ENCODE data around the gene RNF151.

The RNF151 gene

DNA sequence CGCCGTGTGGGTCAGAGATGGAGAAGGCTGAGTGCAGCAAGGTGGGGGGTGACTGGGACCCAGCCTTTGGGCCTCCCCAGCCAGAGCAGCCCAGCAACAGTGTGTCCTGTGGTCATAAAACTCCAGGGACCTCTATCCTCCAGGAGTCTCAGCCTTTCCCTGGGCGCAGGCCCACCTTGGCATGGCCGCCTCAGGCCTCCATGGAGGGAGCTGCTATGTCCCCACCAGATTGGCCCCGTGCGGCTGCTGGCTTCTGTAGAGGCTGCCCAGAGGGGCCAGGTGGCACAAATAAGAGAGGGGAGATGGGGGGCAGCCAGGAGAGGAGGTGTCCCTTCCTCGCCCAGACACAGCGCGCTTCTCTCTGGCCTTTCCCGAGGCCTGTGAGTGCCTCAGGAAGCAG is 20.5 kb downstream of the RNF151 start:
- TF ChIP-seq, protein P1, sequence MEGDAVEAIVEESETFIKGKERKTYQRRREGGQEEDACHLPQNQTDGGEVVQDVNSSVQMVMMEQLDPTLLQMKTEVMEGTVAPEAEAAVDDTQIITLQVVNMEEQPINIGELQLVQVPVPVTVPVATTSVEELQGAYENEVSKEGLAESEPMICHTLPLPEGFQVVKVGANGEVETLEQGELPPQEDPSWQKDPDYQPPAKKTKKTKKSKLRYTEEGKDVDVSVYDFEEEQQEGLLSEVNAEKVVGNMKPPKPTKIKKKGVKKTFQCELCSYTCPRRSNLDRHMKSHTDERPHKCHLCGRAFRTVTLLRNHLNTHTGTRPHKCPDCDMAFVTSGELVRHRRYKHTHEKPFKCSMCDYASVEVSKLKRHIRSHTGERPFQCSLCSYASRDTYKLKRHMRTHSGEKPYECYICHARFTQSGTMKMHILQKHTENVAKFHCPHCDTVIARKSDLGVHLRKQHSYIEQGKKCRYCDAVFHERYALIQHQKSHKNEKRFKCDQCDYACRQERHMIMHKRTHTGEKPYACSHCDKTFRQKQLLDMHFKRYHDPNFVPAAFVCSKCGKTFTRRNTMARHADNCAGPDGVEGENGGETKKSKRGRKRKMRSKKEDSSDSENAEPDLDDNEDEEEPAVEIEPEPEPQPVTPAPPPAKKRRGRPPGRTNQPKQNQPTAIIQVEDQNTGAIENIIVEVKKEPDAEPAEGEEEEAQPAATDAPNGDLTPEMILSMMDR (IDR thresholded peaks at IDR 0.05; ENCODE audit: control insufficient read depth, extremely low read depth, insufficient read depth) = no peak
- DNase-seq (ENCODE audit: low read depth) = no peak
- H3K4me3 ChIP-seq (ENCODE audit: low read depth, low read length) = no peak overlapping the region

GRCh38 chr16:1989209-1990100 is 22.8 kb downstream of the RNF151 start, which contains the start of gene SYNGR3:
Gene SYNGR3, plus strand, starts transcription at chr16:1989970. Its CDS starts 133 bp downstream, at chr16:1990103.
- DNase-seq (ENCODE audit: low read depth) = no peak

DNA sequence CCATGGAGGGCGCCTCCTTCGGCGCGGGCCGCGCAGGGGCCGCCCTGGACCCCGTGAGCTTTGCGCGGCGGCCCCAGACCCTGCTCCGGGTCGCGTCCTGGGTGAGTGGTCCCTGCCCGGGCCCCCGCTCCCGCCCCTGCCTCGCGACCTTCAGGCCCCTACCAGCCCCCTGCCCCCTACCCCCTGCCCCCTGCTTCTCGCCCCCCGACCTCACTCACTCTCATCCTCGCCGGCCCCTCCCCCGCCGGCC is 23.4 kb downstream of the RNF151 start:
- DNase-seq (ENCODE audit: low read depth) = no peak
- H3K4me3 ChIP-seq (ENCODE audit: low read depth, low read length) = no peak overlapping the region

More at GRCh38 chr16:1989209-1990100, 22.8 kb downstream of the RNF151 start, which contains the start of gene SYNGR3:
- TF ChIP-seq, protein P1 (IDR thresholded peaks at IDR 0.05; ENCODE audit: control insufficient read depth, extremely low read depth, insufficient read depth) = no peak
- H3K4me3 ChIP-seq (ENCODE audit: low read depth, low read length) = no peak within 1 kb of the TSS

GRCh38 chr16:1990351-1991134 is 23.9 kb downstream of the RNF151 start:
- no peak overlapping the region for H3K4me3 ChIP-seq (ENCODE audit: low read depth, low read length)
- no peak for DNase-seq (ENCODE audit: low read depth)
- TF ChIP-seq, protein P1 (IDR thresholded peaks at IDR 0.05; ENCODE audit: control insufficient read depth, extremely low read depth, insufficient read depth) = no peak

More for the DNA sequence above, 23.4 kb downstream of the RNF151 start:
- TF ChIP-seq, protein P1 (IDR thresholded peaks at IDR 0.05; ENCODE audit: control insufficient read depth, extremely low read depth, insufficient read depth) = no peak

GRCh38 chr16:1991135-1991551 is 24.5 kb downstream of the RNF151 start:
- TF ChIP-seq, protein P1 (IDR thresholded peaks at IDR 0.05; ENCODE audit: control insufficient read depth, extremely low read depth, insufficient read depth) = no peak
- H3K4me3 ChIP-seq (ENCODE audit: low read depth, low read length) = no peak overlapping the region
- no peak for DNase-seq (ENCODE audit: low read depth)

GRCh38 chr16:1991588-1991947 is 24.9 kb downstream of the RNF151 start:
- H3K4me3 ChIP-seq (ENCODE audit: low read depth, low read length) = no peak overlapping the region
- no peak for DNase-seq (ENCODE audit: low read depth)
- TF ChIP-seq, protein P1 (IDR thresholded peaks at IDR 0.05; ENCODE audit: control insufficient read depth, extremely low read depth, insufficient read depth) = no peak

All from LNCaP clone FGC (cell line).